Gastroesophageal sphincter (tissue), 4 donors: ENCODE results near the gene TENT5C. TPM values are rescaled to one million over a fixed set of nuclear protein-coding genes. Genes with fewer than 3 reads are reported as not detected.

ENCODE experiments used
- ATAC-seq: fragments of 150-250 bp; one replicate; pipeline ENCODE4 v1.9.1; 2016; ENCODE audit warnings: mild to moderate bottlenecking, moderate library complexity
- H3K27ac ChIP-seq, 4 donors: fragments of 200-600 bp; sonication (generic) in 3 of 4; 1 replicate in 3 of 4; 2 replicates in 1 of 4; pipeline ENCODE4 v1.5.1; 2016 to 2019
- H3K27me3 ChIP-seq: fragments of 200-600 bp; sonication (generic); one replicate; pipeline ENCODE4 v1.5.1; 2019
- H3K36me3 ChIP-seq, 2 donors: fragments of 200-600 bp; sonication (generic); one replicate each; pipeline ENCODE4 v1.5.1; 2019; ENCODE audit warnings: control low read depth in 1 of 2
- H3K4me1 ChIP-seq, 3 donors: fragments of 200-600 bp; sonication (generic); 1 replicate in 2 of 3; 2 replicates in 1 of 3; pipeline ENCODE4 v1.5.1; 2016 to 2019; ENCODE audit warnings: control low read depth in 2 of 3
- H3K4me3 ChIP-seq, 2 donors: fragments of 200-600 bp; sonication (generic); one replicate each; pipeline ENCODE4 v1.5.1; 2019; ENCODE audit warnings: mild to moderate bottlenecking in 1 of 2, moderate library complexity in 1 of 2
- H3K9me3 ChIP-seq, 3 donors: fragments of 200-600 bp; sonication (generic); one replicate each; pipeline ENCODE4 v1.5.1; 2017 to 2019; ENCODE audit warnings: control low read depth in 2 of 3
- CTCF ChIP-seq, 4 experiments: fragments of 200-600 bp in 2 of 4; fragments of 450-650 bp in 2 of 4; sonication (generic) in 1 of 4; IDR thresholded peaks; one replicate each; pipeline ENCODE4 v1.5.1; 2017 to 2019; ENCODE audit warnings: antibody characterized with exemption in 4 of 4, mild to moderate bottlenecking in 2 of 4, moderate library complexity in 2 of 4
- EP300 ChIP-seq: sonication (generic); formaldehyde crosslinking; IDR thresholded peaks from one replicate; pipeline ENCODE4 v1.6.1; 2017; ENCODE audit warnings: antibody characterized with exemption, mild to moderate bottlenecking
- POLR2A ChIP-seq, 2 donors: fragments of 450-650 bp; IDR thresholded peaks; one replicate each; pipeline ENCODE4 v1.6.1; 2017; ENCODE audit warnings: antibody characterized with exemption in 2 of 2, mild to moderate bottlenecking in 2 of 2, moderate library complexity in 1 of 2
- POLR2AphosphoS5 ChIP-seq: sonication (generic); formaldehyde crosslinking; IDR thresholded peaks from one replicate; pipeline ENCODE4 v1.6.1; 2017; ENCODE audit warnings: antibody characterized with exemption
- WGBS, 2 donors: methylation state at CpG; one replicate each; pipeline ENCODE4 v1.1.5; 2018; ENCODE audit warnings: low coverage in 1 of 2; 5-methylcytosine and 5-hydroxymethylcytosine counted together
- total RNA-seq, 4 donors: library from RNA; depleted of rRNA; stranded (reverse); fragments of >200 nt; gene quantifications; one replicate each; pipeline ENCODE4 v1.1.0, GENCODE V29; 2016

TENT5C gene
- total RNA-seq, 4 donors from 2014 or later: 1.5 to 6.1 (median 3.2) TPM

DNA sequence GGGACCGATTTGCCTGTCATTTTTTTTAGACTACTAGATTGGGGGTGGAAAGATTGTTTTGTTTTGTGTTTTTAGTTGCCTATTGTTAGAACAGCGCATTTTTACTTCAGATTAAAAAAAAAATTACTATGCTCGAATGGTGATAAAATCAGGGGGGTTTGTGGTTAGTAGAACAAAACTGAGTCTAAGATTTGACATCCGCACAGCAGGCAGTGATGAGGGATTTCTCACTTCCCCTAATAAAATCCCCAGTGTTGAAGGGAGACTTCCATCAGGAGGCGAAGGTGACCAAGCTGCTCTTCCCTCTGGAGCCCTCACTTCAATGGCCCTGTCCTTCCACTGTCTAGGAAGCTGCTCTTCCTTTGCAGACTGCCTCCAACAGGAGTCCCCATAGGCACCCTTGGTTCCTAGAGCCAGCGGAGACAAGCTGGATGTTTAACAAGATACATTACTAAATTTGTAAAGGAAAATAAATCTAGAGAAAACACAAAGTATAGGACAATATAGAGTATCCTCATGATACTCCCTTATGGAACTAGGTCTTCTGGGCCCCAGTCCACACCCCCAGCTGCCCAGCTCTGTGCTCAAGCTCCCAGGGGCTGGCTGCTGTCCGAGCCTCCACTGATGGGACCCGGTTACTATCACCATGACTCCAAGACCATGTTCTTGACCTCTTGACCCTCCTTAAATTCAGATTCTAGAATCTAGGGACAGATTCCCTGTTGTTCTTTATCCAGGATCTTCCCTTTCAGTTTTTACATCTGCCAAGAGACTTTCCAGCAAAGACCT lies 31.0 kb downstream of the TENT5C start:
- no peak for ATAC-seq
- TF ChIP-seq POLR2AphosphoS5: no peak
- no peak for TF ChIP-seq CTCF (IDR thresholded peaks at IDR 0.05)
- TF ChIP-seq EP300: no peak
- no peak for TF ChIP-seq POLR2A (IDR thresholded peaks at IDR 0.05)
- no peaks in the 10 kb centered on the region for H3K36me3 ChIP-seq
- H3K4me1 ChIP-seq: no peaks in the 10 kb centered on the region
- no peak overlapping the region for H3K4me3 ChIP-seq
- no peaks in the 10 kb centered on the region for H3K27me3 ChIP-seq
- H3K27ac ChIP-seq: no peak overlapping the region
- 84% methylated on average over 6 to 8 of the region's 8 CpGs for WGBS, 2 donors
- no peaks in the 10 kb centered on the region for H3K9me3 ChIP-seq

GRCh38 chr1:117638141-117638540 lies 32.3 kb downstream of the TENT5C start:
- no CpG with 5 or more reads among the region's 1 CpG for WGBS, 2 donors
- ATAC-seq: no peak
- no peaks in the 10 kb centered on the region for H3K4me1 ChIP-seq

DNA sequence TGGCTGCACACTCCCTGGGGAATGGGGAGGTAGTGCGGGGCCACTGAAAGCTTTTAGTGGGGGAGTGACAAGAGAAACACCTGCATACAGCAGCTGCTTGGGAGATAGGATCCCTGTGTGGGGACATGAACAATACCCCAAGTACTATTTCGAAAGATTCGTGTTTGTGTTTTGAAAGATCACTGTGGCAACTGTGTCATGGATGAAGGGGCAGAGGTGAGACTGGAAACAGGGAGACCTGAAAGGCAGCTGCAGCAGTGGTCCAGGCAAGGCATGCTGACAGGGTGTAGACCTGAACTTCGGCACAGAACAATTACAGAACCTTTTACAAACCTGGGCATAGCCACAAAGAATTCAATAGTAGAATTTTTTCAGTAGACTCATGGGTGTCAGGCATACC lies 32.9 kb downstream of the TENT5C start:
- Histone ChIP-seq H3K4me1 (no peaks in the 10 kb centered on the region), H3K36me3 (no peaks in the 10 kb centered on the region), H3K27ac (no peak overlapping the region), H3K9me3 (no peaks in the 10 kb centered on the region), H3K27me3 (no peaks in the 10 kb centered on the region), H3K4me3 (no peak overlapping the region)
- no peak for ATAC-seq
- no peak for TF ChIP-seq EP300
- no peak for TF ChIP-seq POLR2AphosphoS5
- no peak for TF ChIP-seq CTCF (IDR thresholded peaks at IDR 0.05)
- no peak for TF ChIP-seq POLR2A (IDR thresholded peaks at IDR 0.05)
- WGBS, 2 donors: 93 to 100% methylated on average over 4 of the region's 4 CpGs

More at GRCh38 chr1:117638141-117638540, 32.3 kb downstream of the TENT5C start:
- Histone ChIP-seq H3K36me3 (no peaks in the 10 kb centered on the region), H3K9me3 (no peaks in the 10 kb centered on the region), H3K4me3 (no peak overlapping the region), H3K27ac (no peak overlapping the region), H3K27me3 (no peaks in the 10 kb centered on the region)
- TF ChIP-seq EP300 (no peak), CTCF (IDR thresholded peaks at IDR 0.05) (no peak), POLR2AphosphoS5 (no peak), POLR2A (IDR thresholded peaks at IDR 0.05) (no peak)

GRCh38 chr1:117639741-117640140 lies 33.9 kb downstream of the TENT5C start:
- no peaks in the 10 kb centered on the region for H3K27me3 ChIP-seq
- 46 to 92% methylated on average over 3 of the region's 4 CpGs for WGBS, 2 donors
- ATAC-seq: no peak
- H3K9me3 ChIP-seq: no peaks in the 10 kb centered on the region
- no peaks in the 10 kb centered on the region for H3K36me3 ChIP-seq
- H3K4me1 ChIP-seq: no peaks in the 10 kb centered on the region
- H3K4me3 ChIP-seq: no peak overlapping the region
- no peak overlapping the region for H3K27ac ChIP-seq
- no peak for TF ChIP-seq POLR2AphosphoS5
- TF ChIP-seq CTCF (IDR thresholded peaks at IDR 0.05): no peak
- no peak for TF ChIP-seq POLR2A (IDR thresholded peaks at IDR 0.05)
- no peak for TF ChIP-seq EP300

- Histone ChIP-seq H3K27ac (no peak overlapping the region), H3K4me3 (no peak overlapping the region), H3K9me3 (no peaks in the 10 kb centered on the region), H3K36me3 (no peaks in the 10 kb centered on the region), H3K27me3 (no peaks in the 10 kb centered on the region), H3K4me1 (no peaks in the 10 kb centered on the region)
- WGBS, 2 donors: 72% methylated on average over 2 of the region's 3 CpGs; no CpG with 5 or more reads in 1 of the 2 donors
- ATAC-seq: no peak
- TF ChIP-seq CTCF (IDR thresholded peaks at IDR 0.05) (no peak), EP300 (no peak), POLR2A (IDR thresholded peaks at IDR 0.05) (no peak), POLR2AphosphoS5 (no peak)
These were observed 35.7 kb downstream of the TENT5C start for GRCh38 chr1:117641536-117641935.
